Stimulated activated naive B cell treated with anti-CD40 and anti-IgM and Interleukin-4, amounts not matched to agents 10 μg/mL and 1 μg/mL and 100 μg/mL, for 72 hours (primary cell): Measurements from ENCODE around the gene GRIP1.
A peak's percentile ranks its signal among the peaks of the same experiment; 100 is the strongest.
"Not testable (repeated sequence)": the region's sequence is repeated elsewhere in the genome, so short reads cannot be mapped to it uniquely, and the experiment has no call there.

Experiments
- ATAC-seq, 2 donors: fragments of 150-1000 bp; cut with Tn5 transposase; replicated peaks; 2 replicates each; pipeline ENCODE4 v1.10.0; 2021; ENCODE audit warnings: moderate library complexity in 1 of 2
- DNase-seq: peaks from one replicate; pipeline ENCODE4 v3.0.0; 2021
- H3K27ac Mint-ChIP-seq: one replicate; pipeline ENCODE4 v1.8.0; 2022; ENCODE audit warnings: mild to moderate bottlenecking, mixed read lengths
- H3K27me3 Mint-ChIP-seq, 2 donors: one replicate each; pipeline ENCODE4 v1.8.0; 2022; ENCODE audit warnings: mixed read lengths in 2 of 2
- H3K36me3 Mint-ChIP-seq, 2 donors: one replicate each; pipeline ENCODE4 v1.8.0; 2022; ENCODE audit warnings: mixed read lengths in 2 of 2, mild to moderate bottlenecking in 1 of 2
- H3K4me1 Mint-ChIP-seq, 2 donors: one replicate each; pipeline ENCODE4 v1.8.0; 2022; ENCODE audit warnings: mixed read lengths in 2 of 2, mild to moderate bottlenecking in 1 of 2
- H3K4me3 Mint-ChIP-seq, 2 donors: one replicate each; pipeline ENCODE4 v1.8.0; 2022; ENCODE audit warnings: mild to moderate bottlenecking in 2 of 2, mixed read lengths in 2 of 2, moderate library complexity in 1 of 2
- H3K9me3 Mint-ChIP-seq, 2 donors: one replicate each; pipeline ENCODE4 v1.8.0; 2022; ENCODE audit warnings: mixed read lengths in 2 of 2, mild to moderate bottlenecking in 1 of 2

Gene GRIP1

GRCh38 chr12:66319266-66319954 is 359.5 kb downstream of the GRIP1 start:
- H3K9me3 Mint-ChIP-seq = no peaks in the 10 kb centered on the region
- no peaks in the 10 kb centered on the region for H3K27me3 Mint-ChIP-seq
- no peak overlapping the region for H3K4me3 Mint-ChIP-seq
- H3K36me3 Mint-ChIP-seq = peaks cover 15 to 34% of the 10 kb centered on the region in 2 donors
- H3K4me1 Mint-ChIP-seq = no peaks in the 10 kb centered on the region
- no peak overlapping the region for H3K27ac Mint-ChIP-seq
- ATAC-seq (peak; percentile 34 to 41), DNase-seq (no peak)

- no peak for ATAC-seq
- Mint-ChIP-seq H3K4me3 (no peak overlapping the region), H3K27me3 (no peaks in the 10 kb centered on the region), H3K27ac (no peak overlapping the region), H3K9me3 (peaks cover 0 to 2% of the 10 kb centered on the region in 2 donors), H3K4me1 (peaks cover 15 to 31% of the 10 kb centered on the region in 2 donors), H3K36me3 (peaks cover 27 to 46% of the 10 kb centered on the region in 2 donors)
- no peak for DNase-seq
Measured at GRCh38 chr12:66314278-66314677, 364.6 kb downstream of the GRIP1 start.

- no peaks in the 10 kb centered on the region for H3K27me3 Mint-ChIP-seq
- H3K4me1 Mint-ChIP-seq = peaks cover 15 to 31% of the 10 kb centered on the region in 2 donors
- peaks cover 0 to 2% of the 10 kb centered on the region in 2 donors for H3K9me3 Mint-ChIP-seq
- DNase-seq = no peak
- H3K36me3 Mint-ChIP-seq = peaks cover 32 to 53% of the 10 kb centered on the region in 2 donors
- ATAC-seq = no peak
- no peak overlapping the region for H3K4me3 Mint-ChIP-seq
- H3K27ac Mint-ChIP-seq = no peak overlapping the region
Measured at GRCh38 chr12:66312189-66312588, 366.7 kb downstream of the GRIP1 start.

- Mint-ChIP-seq H3K4me3 (no peak overlapping the region), H3K27ac (no peak overlapping the region), H3K9me3 (peaks cover 0 to 2% of the 10 kb centered on the region in 2 donors), H3K36me3 (peaks cover 33 to 66% of the 10 kb centered on the region in 2 donors), H3K27me3 (no peaks in the 10 kb centered on the region), H3K4me1 (peaks cover 18 to 41% of the 10 kb centered on the region in 2 donors)
- ATAC-seq (no peak), DNase-seq (no peak)
Measured at GRCh38 chr12:66309606-66310005, 369.3 kb downstream of the GRIP1 start.

- Mint-ChIP-seq H3K9me3 (no peaks in the 10 kb centered on the region), H3K4me3 (peak overlapping the region; percentile 37 to 51), H3K27me3 (peaks cover 0 to 4% of the 10 kb centered on the region in 2 donors), H3K4me1 (peaks cover 23 to 41% of the 10 kb centered on the region in 2 donors), H3K27ac (no peak overlapping the region), H3K36me3 (peaks cover 16 to 36% of the 10 kb centered on the region in 2 donors)
- DNase-seq (no peak), ATAC-seq (no peak)
Measured at GRCh38 chr12:66304296-66304900, 374.5 kb downstream of the GRIP1 start.

- H3K27me3 Mint-ChIP-seq, DNase-seq, ATAC-seq, H3K9me3 Mint-ChIP-seq: not testable (repeated sequence)
- H3K4me1 Mint-ChIP-seq = peaks cover 23 to 41% of the 10 kb centered on the region in 2 donors
- H3K27ac Mint-ChIP-seq = peak overlapping the region; percentile 87
- peak overlapping the region; percentile 96 to 99 for H3K4me3 Mint-ChIP-seq
- H3K36me3 Mint-ChIP-seq = peaks cover 16 to 31% of the 10 kb centered on the region in 2 donors
Measured at GRCh38 chr12:66303316-66303804, 375.5 kb downstream of the GRIP1 start.

- no peak for DNase-seq
- peak overlapping the region; percentile 98 for H3K27ac Mint-ChIP-seq
- peaks cover 13 to 25% of the 10 kb centered on the region in 2 donors for H3K36me3 Mint-ChIP-seq
- H3K27me3 Mint-ChIP-seq = peaks cover 0 to 4% of the 10 kb centered on the region in 2 donors
- no peak for ATAC-seq
- H3K4me1 Mint-ChIP-seq = peaks cover 23 to 41% of the 10 kb centered on the region in 2 donors
- H3K4me3 Mint-ChIP-seq = peak overlapping the region; percentile 96 to 99
- H3K9me3 Mint-ChIP-seq = no peaks in the 10 kb centered on the region
Measured at GRCh38 chr12:66302827-66303169, 376.1 kb downstream of the GRIP1 start.

- H3K4me1 Mint-ChIP-seq = peaks cover 23 to 41% of the 10 kb centered on the region in 2 donors
- peak within 1 kb of the TSS; percentile 98 for H3K27ac Mint-ChIP-seq
- H3K4me3 Mint-ChIP-seq = peak within 1 kb of the TSS; percentile 96 to 99
- peak; percentile 96 to 97 for ATAC-seq
- peaks cover 10 to 21% of the 10 kb centered on the region in 2 donors for H3K36me3 Mint-ChIP-seq
- no peaks in the 10 kb centered on the region for H3K9me3 Mint-ChIP-seq
- DNase-seq = peak; percentile 92
- H3K27me3 Mint-ChIP-seq = peaks cover 0 to 9% of the 10 kb centered on the region in 2 donors
Measured at GRCh38 chr12:66301944-66302826, 376.7 kb downstream of the GRIP1 start, which contains the start of gene HELB. HELB (plus strand) TSS chr12:66302493; CDS start chr12:66302604, 111 bp downstream.

- peaks cover 7 to 14% of the 10 kb centered on the region in 2 donors for H3K4me1 Mint-ChIP-seq
- DNase-seq = no peak
- H3K9me3 Mint-ChIP-seq = no peaks in the 10 kb centered on the region
- no peak overlapping the region for H3K4me3 Mint-ChIP-seq
- H3K27me3 Mint-ChIP-seq = peaks cover under 1 to 21% of the 10 kb centered on the region in 2 donors
- H3K27ac Mint-ChIP-seq = no peak overlapping the region
- no peak for ATAC-seq
- H3K36me3 Mint-ChIP-seq = peaks cover 0 to 2% of the 10 kb centered on the region in 2 donors
Measured at GRCh38 chr12:66297923-66298322, 381.0 kb downstream of the GRIP1 start.
